GM23338 (cell line): ENCODE measurements around the gene ENDOV. TPM values are rescaled to one million over a fixed set of nuclear protein-coding genes. Genes with fewer than 3 reads are reported as not detected.

Source experiments
- ATAC-seq: fragments of 200-7000 bp; cut with Tn5 transposase; 3 replicates; pipeline ENCODE4 v1.9.1; 2020
- DNase-seq: peaks from one replicate; pipeline ENCODE4 v3.0.0-alpha.2; 2015; ENCODE audit warnings: low spot score
- H2AFZ ChIP-seq: fragments of 200-600 bp; sonication (generic); 2 replicates; pipeline ENCODE4 v1.8.0; 2016; ENCODE audit warnings: antibody characterized with exemption, mild to moderate bottlenecking, moderate library complexity
- H3F3A ChIP-seq: fragments of 200-600 bp; sonication (generic); replicated peaks from 2 replicates; pipeline ENCODE4 v1.8.0; 2017; ENCODE audit warnings: antibody characterized with exemption, mixed run types, low read depth
- H3K27ac ChIP-seq: fragments of 200-600 bp; sonication (generic); 2 replicates; pipeline ENCODE4 v1.6.1; 2016; ENCODE audit warnings: low read depth
- H3K27me3 ChIP-seq: fragments of 200-600 bp; sonication (generic); 2 replicates; pipeline ENCODE4 v1.8.0; 2016; ENCODE audit warnings: mild to moderate bottlenecking, mixed run types, moderate library complexity; ENCODE audit not compliant: insufficient read depth
- H3K36me3 ChIP-seq: fragments of 200-600 bp; sonication (generic); 2 replicates; pipeline ENCODE4 v1.8.0; 2016; ENCODE audit warnings: mild to moderate bottlenecking; ENCODE audit not compliant: insufficient read depth
- H3K4me1 ChIP-seq: fragments of 200-600 bp; sonication (generic); 2 replicates; pipeline ENCODE4 v1.8.0; 2016; ENCODE audit warnings: mild to moderate bottlenecking, moderate library complexity; ENCODE audit not compliant: insufficient read depth
- H3K4me2 ChIP-seq: fragments of 200-600 bp; sonication (generic); 2 replicates; pipeline ENCODE4 v1.7.1; 2017; ENCODE audit warnings: mixed run types
- H3K4me3 ChIP-seq: fragments of 200-600 bp; sonication (generic); 2 replicates; pipeline ENCODE4 v1.6.1; 2016; ENCODE audit warnings: mixed run types
- H3K79me2 ChIP-seq: fragments of 200-600 bp; sonication (generic); replicated peaks from 2 replicates; pipeline ENCODE4 v1.8.0; 2017; ENCODE audit warnings: mild to moderate bottlenecking; ENCODE audit not compliant: insufficient read depth
- H3K9me2 ChIP-seq: fragments of 200-600 bp; sonication (generic); 2 replicates; pipeline ENCODE4 v1.8.0; 2017; ENCODE audit not compliant: insufficient read depth
- H4K20me1 ChIP-seq: fragments of 200-600 bp; sonication (generic); replicated peaks from 2 replicates; pipeline ENCODE4 v1.8.0; 2017; ENCODE audit warnings: mild to moderate bottlenecking; ENCODE audit not compliant: insufficient read depth
- H3K27ac Mint-ChIP-seq: 2 replicates; pipeline ENCODE4 v1.8.0; 2020; ENCODE audit warnings: inconsistent platforms, mild to moderate bottlenecking, moderate library complexity, mixed read lengths
- H3K27me3 Mint-ChIP-seq: 3 replicates; pipeline ENCODE4 v1.8.0; 2022; ENCODE audit warnings: low read depth, mild to moderate bottlenecking, moderate library complexity, mixed read lengths, inconsistent platforms; ENCODE audit not compliant: insufficient read depth, poor library complexity
- H3K36me3 Mint-ChIP-seq: 3 replicates; pipeline ENCODE4 v1.8.0; 2021; ENCODE audit warnings: low read depth, mild to moderate bottlenecking, inconsistent platforms, moderate library complexity, mixed read lengths
- H3K4me1 Mint-ChIP-seq: 3 replicates; pipeline ENCODE4 v1.8.0; 2020; ENCODE audit warnings: mild to moderate bottlenecking, inconsistent platforms, mixed read lengths
- H3K4me3 Mint-ChIP-seq: 3 replicates; pipeline ENCODE4 v1.8.0; 2021; ENCODE audit warnings: moderate library complexity, mild to moderate bottlenecking, inconsistent platforms, mixed read lengths
- H3K9me3 Mint-ChIP-seq: 3 replicates; pipeline ENCODE4 v1.8.0; 2020; ENCODE audit warnings: moderate library complexity, mild to moderate bottlenecking, inconsistent platforms, mixed read lengths
- CTCF ChIP-seq, 2 experiments: fragments of 200-600 bp in 1 of 2; sonication (generic) in 1 of 2; conservative IDR thresholded peaks; 2 replicates each; pipeline versions ENCODE4 v1.5.1 to v1.6.1; 2016 to 2017; ENCODE audit warnings: antibody characterized with exemption in 2 of 2, low read depth in 2 of 2, mild to moderate bottlenecking in 2 of 2, moderate library complexity in 1 of 2
- ETS1 ChIP-seq: IDR thresholded peaks from 2 replicates; pipeline ENCODE4 v1.6.1; 2016; ENCODE audit warnings: antibody characterized with exemption
- EZH2phosphoT487 ChIP-seq: fragments of 200-600 bp; sonication (generic); IDR thresholded peaks from one replicate; pipeline ENCODE4 v1.8.1; 2018; ENCODE audit warnings: antibody characterized with exemption; ENCODE audit not compliant: unreplicated experiment
- JUNB ChIP-seq: IDR thresholded peaks from one replicate; pipeline ENCODE4 v1.6.1; 2016; ENCODE audit warnings: antibody characterized with exemption; ENCODE audit not compliant: unreplicated experiment
- REST ChIP-seq: IDR thresholded peaks from one replicate; pipeline ENCODE4 v1.6.1; 2018; ENCODE audit warnings: antibody characterized with exemption; ENCODE audit not compliant: unreplicated experiment
- STAT1 ChIP-seq: IDR thresholded peaks from one replicate; pipeline ENCODE4 v1.6.1; 2016; ENCODE audit warnings: antibody characterized with exemption; ENCODE audit not compliant: unreplicated experiment
- ZNF114 ChIP-seq: fragments of 250-450 bp; sonication (Bioruptor Pico); IDR thresholded peaks from 2 replicates; pipeline ENCODE4 v1.5.0; 2020; ENCODE audit warnings: mild to moderate bottlenecking, moderate library complexity
- ZNF462 ChIP-seq: fragments of 250-450 bp; sonication (Bioruptor Pico); IDR thresholded peaks from 2 replicates; pipeline ENCODE4 v1.5.0; 2020; ENCODE audit warnings: mild to moderate bottlenecking, moderate library complexity
- polyA plus RNA-seq: library from polyadenylated mRNA; unstranded; fragments of >200 nt; fragmentation: Nextera tagmentation; extraction: Ambion mirVana; gene quantifications from 2 replicates; pipeline ENCODE4 v1.2.1, GENCODE V29; 2016
- total RNA-seq: library from RNA; depleted of rRNA; stranded (reverse); fragments of >200 nt; shearing (Covaris generic); gene quantifications from 2 replicates; pipeline ENCODE4 v1.2.3, GENCODE V29; 2014

Gene ENDOV
- total and polyA plus RNA-seq, 2 experiments from 2014 or later, result 11.5 to 16.1 TPM

- Histone ChIP-seq H3K4me1 (no peaks in the 10 kb centered on the region), H4K20me1 (no peaks in the 10 kb centered on the region), H3K4me2 (no peak overlapping the region), H3K4me3 (no peak overlapping the region), H3K27ac (no peak overlapping the region), H2AFZ (no peak overlapping the region), H3K27me3 (no peaks in the 10 kb centered on the region), H3F3A (no peaks in the 10 kb centered on the region), H3K9me2 (no peaks in the 10 kb centered on the region), H3K79me2 (no peaks in the 10 kb centered on the region), H3K36me3 (no peaks in the 10 kb centered on the region)
- Mint-ChIP-seq H3K27ac (no peak overlapping the region), H3K36me3 (no peaks in the 10 kb centered on the region), H3K9me3 (no peaks in the 10 kb centered on the region), H3K4me1 (peaks cover 4% of the 10 kb centered on the region; the same call in 2 of the 3 replicates), H3K4me3 (no peak overlapping the region), H3K27me3 (peaks cover 6% of the 10 kb centered on the region)
- DNase-seq (no peak), ATAC-seq (no peak)
- TF ChIP-seq STAT1 (no peak), JUNB (no peak)
Observed at GRCh38 chr17:80447790-80448189, 32.8 kb downstream of the ENDOV start.

DNA sequence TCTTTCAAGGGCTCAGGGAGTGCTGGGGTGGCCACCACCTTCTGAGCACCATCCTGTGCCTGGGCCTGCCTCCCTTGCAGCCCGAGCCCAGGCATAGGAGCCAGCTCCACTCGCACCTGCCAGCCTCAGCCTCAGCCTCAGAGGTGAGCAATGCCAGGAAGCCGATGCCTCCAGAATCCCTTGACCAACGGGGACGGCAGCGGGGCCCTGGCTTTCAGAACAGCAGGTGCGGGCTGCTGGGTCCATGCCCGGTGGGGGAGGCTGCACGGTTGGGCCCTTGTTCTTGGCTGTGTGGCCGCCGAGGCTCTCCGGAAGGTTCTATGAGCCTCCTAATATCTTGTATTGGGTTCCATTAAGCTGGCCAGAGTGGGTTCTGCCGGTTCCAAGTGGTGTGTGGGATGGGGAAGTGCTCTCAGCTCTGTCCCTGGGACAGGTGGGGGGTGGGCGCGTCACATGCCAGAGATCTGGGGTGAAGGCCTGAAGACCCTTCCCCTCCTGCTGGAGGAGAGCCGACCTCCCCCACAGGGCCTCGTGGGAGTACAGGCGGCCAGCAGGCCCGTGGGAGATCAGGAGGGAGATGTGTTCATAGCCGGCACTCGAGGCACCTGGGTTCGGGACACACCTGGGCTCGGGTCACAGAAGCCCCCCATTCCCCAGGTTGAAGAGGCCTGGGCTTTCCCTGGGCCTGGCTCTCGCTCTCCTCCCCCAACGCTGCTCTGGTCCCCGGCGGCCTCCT lies 34.4 kb downstream of the ENDOV start:
- no peaks in the 10 kb centered on the region for H4K20me1 ChIP-seq
- no peak for DNase-seq
- H3K4me3 ChIP-seq, result no peak overlapping the region
- H3K4me1 ChIP-seq, result no peaks in the 10 kb centered on the region
- H3K79me2 ChIP-seq, result no peaks in the 10 kb centered on the region
- Mint-ChIP-seq H3K9me3 (peaks cover 3% of the 10 kb centered on the region), H3K36me3 (no peaks in the 10 kb centered on the region; the same call in 2 of the 3 replicates), H3K4me1 (peaks cover 2% of the 10 kb centered on the region; the same call in 2 of the 3 replicates), H3K27ac (no peak overlapping the region), H3K27me3 (peaks cover 12% of the 10 kb centered on the region), H3K4me3 (no peak overlapping the region)
- 0 out of 2 replicates have a peak, but pooled peaks cover 4% of the 10 kb centered on the region for H3F3A ChIP-seq
- no peak overlapping the region for H2AFZ ChIP-seq
- H3K27me3 ChIP-seq, result no peaks in the 10 kb centered on the region
- H3K9me2 ChIP-seq, result no peaks in the 10 kb centered on the region
- no peak overlapping the region for H3K4me2 ChIP-seq
- no peak overlapping the region for H3K27ac ChIP-seq
- H3K36me3 ChIP-seq, result no peaks in the 10 kb centered on the region
- ATAC-seq, result no peak
- TF ChIP-seq CTCF (conservative IDR thresholded peaks at IDR 0.05; ENCODE audit: low read depth in 2 of 2) (no peak), EZH2phosphoT487 (no peak), ETS1 (no peak), REST (no peak), ZNF462 (CRISPR knock-in tag) (no peak), ZNF114 (CRISPR knock-in tag) (no peak)
